Esophagus muscularis mucosa (tissue), 4 donors: ENCODE results near the gene AUTS2. TPM values are rescaled to one million over a fixed set of nuclear protein-coding genes. Genes with fewer than 3 reads are reported as not detected.

Source experiments
- DNase-seq: peaks from one replicate; pipeline ENCODE4 v3.0.0-alpha.2; 2017; ENCODE audit errors: extremely low spot score
- H3K27ac ChIP-seq, 4 donors: fragments of 200-600 bp; sonication (generic); replicated peaks in 1 of 4; 1 replicate in 3 of 4; 2 replicates in 1 of 4; pipeline ENCODE4 v1.5.1; 2016 to 2019; ENCODE audit warnings: mild to moderate bottlenecking in 1 of 4
- H3K27me3 ChIP-seq, 4 donors: fragments of 200-600 bp; sonication (generic); one replicate each; pipeline versions ENCODE4 v1.5.1 to v1.6.0; 2016 to 2019
- H3K36me3 ChIP-seq, 4 donors: fragments of 200-600 bp; sonication (generic); one replicate each; pipeline ENCODE4 v1.5.1; 2016 to 2019
- H3K4me1 ChIP-seq, 4 donors: fragments of 200-600 bp; sonication (generic); one replicate each; pipeline ENCODE4 v1.5.1; 2016 to 2019
- H3K4me3 ChIP-seq, 4 donors: fragments of 200-600 bp; sonication (generic); 1 replicate in 2 of 4; 2 replicates in 2 of 4; pipeline ENCODE4 v1.5.1; 2016 to 2019; ENCODE audit warnings: mild to moderate bottlenecking in 4 of 4, moderate library complexity in 1 of 4
- H3K9me3 ChIP-seq, 4 donors: fragments of 200-600 bp; sonication (generic); 1 replicate in 3 of 4; 2 replicates in 1 of 4; pipeline ENCODE4 v1.5.1; 2016 to 2019
- EP300 ChIP-seq: sonication (generic); formaldehyde crosslinking; IDR thresholded peaks from one replicate; pipeline ENCODE4 v1.6.1; 2017; ENCODE audit warnings: antibody characterized with exemption
- POLR2A ChIP-seq: fragments of 450-650 bp; IDR thresholded peaks from one replicate; pipeline ENCODE4 v1.6.1; 2017; ENCODE audit warnings: antibody characterized with exemption, moderate library complexity, mild to moderate bottlenecking, low read depth
- POLR2AphosphoS5 ChIP-seq, 2 donors: sonication (generic); formaldehyde crosslinking; IDR thresholded peaks; one replicate each; pipeline ENCODE4 v1.6.1; 2017; ENCODE audit warnings: antibody characterized with exemption in 2 of 2
- WGBS: methylation state at CpG from one replicate; pipeline ENCODE4 v1.1.5; 2018; 5-methylcytosine and 5-hydroxymethylcytosine counted together
- intact Hi-C: fragments of 100-400 bp; cut with DNase I; formaldehyde crosslinking; loops from one replicate; pipeline ENCODE4 v1.15.1; 2023
- total RNA-seq, 4 donors: library from RNA; depleted of rRNA; stranded (reverse); fragments of >200 nt; gene quantifications; one replicate each; pipeline versions ENCODE4 v1.1.0 to v1.2.1, GENCODE V29; 2016
- TF ChIP-seq, protein P1 (sequence below), 3 experiments: fragments of 200-600 bp in 2 of 3; fragments of 450-650 bp in 1 of 3; sonication (generic) in 2 of 3; IDR thresholded peaks; one replicate each; pipeline ENCODE4 v1.5.1; 2017 to 2019; ENCODE audit warnings: antibody characterized with exemption in 3 of 3, mild to moderate bottlenecking in 2 of 3, moderate library complexity in 1 of 3

The AUTS2 gene
- total RNA-seq, 4 donors from 2014 or later, result 18.5 to 44.9 (median 34.2) TPM

DNA sequence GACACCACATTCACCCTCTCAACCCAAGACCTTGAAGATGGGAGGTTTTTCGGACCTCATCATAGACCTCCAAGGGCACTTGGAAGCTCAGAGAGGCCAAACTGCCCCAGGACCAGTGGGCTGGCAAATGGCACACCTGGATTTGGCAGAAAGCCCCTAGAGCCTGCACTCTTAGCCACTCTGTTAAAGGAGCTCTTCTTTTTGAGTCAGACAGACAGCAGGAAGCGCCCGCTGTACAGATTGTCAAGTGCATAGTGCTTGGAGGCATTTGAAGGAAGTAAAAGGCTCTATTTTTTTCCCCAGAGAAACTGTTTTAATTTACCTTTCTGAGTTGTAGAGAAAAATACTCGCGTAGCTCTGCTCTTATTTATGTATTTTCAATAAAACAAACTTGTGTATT, 1125.1 kb downstream of the AUTS2 start:
- H3K4me1 ChIP-seq, result peaks cover 0 to 17% (median 14%) of the 10 kb centered on the region in 4 donors
- intact Hi-C loops, result no loop called here
- DNase-seq, result no peak
- H3K4me3 ChIP-seq, result no peak overlapping the region
- TF ChIP-seq, protein P1, sequence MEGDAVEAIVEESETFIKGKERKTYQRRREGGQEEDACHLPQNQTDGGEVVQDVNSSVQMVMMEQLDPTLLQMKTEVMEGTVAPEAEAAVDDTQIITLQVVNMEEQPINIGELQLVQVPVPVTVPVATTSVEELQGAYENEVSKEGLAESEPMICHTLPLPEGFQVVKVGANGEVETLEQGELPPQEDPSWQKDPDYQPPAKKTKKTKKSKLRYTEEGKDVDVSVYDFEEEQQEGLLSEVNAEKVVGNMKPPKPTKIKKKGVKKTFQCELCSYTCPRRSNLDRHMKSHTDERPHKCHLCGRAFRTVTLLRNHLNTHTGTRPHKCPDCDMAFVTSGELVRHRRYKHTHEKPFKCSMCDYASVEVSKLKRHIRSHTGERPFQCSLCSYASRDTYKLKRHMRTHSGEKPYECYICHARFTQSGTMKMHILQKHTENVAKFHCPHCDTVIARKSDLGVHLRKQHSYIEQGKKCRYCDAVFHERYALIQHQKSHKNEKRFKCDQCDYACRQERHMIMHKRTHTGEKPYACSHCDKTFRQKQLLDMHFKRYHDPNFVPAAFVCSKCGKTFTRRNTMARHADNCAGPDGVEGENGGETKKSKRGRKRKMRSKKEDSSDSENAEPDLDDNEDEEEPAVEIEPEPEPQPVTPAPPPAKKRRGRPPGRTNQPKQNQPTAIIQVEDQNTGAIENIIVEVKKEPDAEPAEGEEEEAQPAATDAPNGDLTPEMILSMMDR (IDR thresholded peaks at IDR 0.05), result no peak
- no peak for TF ChIP-seq POLR2AphosphoS5 (IDR thresholded peaks at IDR 0.05)
- no peak for TF ChIP-seq EP300
- TF ChIP-seq POLR2A, result no peak
- no peaks in the 10 kb centered on the region for H3K36me3 ChIP-seq
- no peaks in the 10 kb centered on the region for H3K27me3 ChIP-seq
- H3K9me3 ChIP-seq, result no peaks in the 10 kb centered on the region
- no peak overlapping the region for H3K27ac ChIP-seq
- WGBS, result 81% methylated on average over 5 of the region's 5 CpGs

DNA sequence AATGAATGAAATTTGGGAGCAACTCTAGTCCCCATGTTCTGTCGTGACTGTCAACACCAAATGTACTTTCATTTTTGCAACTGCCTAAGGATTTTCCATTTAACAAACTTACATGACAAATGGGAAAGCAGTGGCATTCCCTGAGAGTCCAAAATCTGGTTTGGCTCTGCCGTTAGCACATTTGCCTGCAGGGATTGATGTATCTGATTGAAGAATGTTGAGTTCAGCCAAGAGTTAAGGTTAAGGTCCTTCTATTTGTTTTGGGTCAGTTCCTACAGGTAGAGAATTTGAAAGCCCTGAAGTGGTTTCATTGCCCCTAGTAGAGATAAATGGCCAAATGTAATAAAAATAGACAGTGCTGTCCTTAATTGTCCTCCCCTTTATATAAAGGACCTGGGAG, 1127.2 kb downstream of the AUTS2 start:
- Histone ChIP-seq H3K27ac (no peak overlapping the region), H3K36me3 (no peaks in the 10 kb centered on the region), H3K4me3 (no peak overlapping the region), H3K4me1 (peaks cover 0 to 17% (median 14%) of the 10 kb centered on the region in 4 donors), H3K27me3 (no peaks in the 10 kb centered on the region), H3K9me3 (no peaks in the 10 kb centered on the region)
- intact Hi-C loops, result no loop called here
- DNase-seq, result no peak
- TF ChIP-seq EP300, result no peak
- no peak for TF ChIP-seq POLR2AphosphoS5 (IDR thresholded peaks at IDR 0.05)
- no peak for TF ChIP-seq POLR2A
- TF ChIP-seq, protein P1 (IDR thresholded peaks at IDR 0.05), result no peak
- 43% methylated on average over 2 of the region's 2 CpGs for WGBS

DNA sequence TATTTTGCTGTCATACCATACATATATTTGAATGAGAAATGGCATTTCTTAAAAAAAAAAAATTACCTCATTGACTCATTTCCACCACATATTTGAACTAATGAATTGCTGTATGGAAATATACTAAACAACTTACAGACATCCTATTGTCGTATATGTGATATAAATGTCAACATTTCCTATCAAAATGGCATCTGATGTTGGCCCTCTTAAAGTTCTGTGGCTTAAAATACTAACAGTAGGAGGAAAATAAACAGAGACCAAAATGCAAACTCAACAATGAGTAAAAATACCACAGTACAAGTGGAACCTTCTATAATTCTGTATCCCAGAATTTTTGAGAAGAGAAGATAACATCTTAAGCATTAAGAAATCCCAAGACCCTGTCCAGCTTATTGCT, 1128.0 kb downstream of the AUTS2 start:
- H3K27ac ChIP-seq, result no peak overlapping the region
- no peak for TF ChIP-seq POLR2A
- TF ChIP-seq, protein P1 (IDR thresholded peaks at IDR 0.05), result no peak
- DNase-seq, result no peak
- peaks cover 0 to 17% (median 14%) of the 10 kb centered on the region in 4 donors for H3K4me1 ChIP-seq
- H3K27me3 ChIP-seq, result no peaks in the 10 kb centered on the region
- intact Hi-C loops, result no loop called here
- 84% methylated on average over 1 of the region's 1 CpG for WGBS
- no peak overlapping the region for H3K4me3 ChIP-seq
- H3K36me3 ChIP-seq, result no peaks in the 10 kb centered on the region
- H3K9me3 ChIP-seq, result no peaks in the 10 kb centered on the region

DNA sequence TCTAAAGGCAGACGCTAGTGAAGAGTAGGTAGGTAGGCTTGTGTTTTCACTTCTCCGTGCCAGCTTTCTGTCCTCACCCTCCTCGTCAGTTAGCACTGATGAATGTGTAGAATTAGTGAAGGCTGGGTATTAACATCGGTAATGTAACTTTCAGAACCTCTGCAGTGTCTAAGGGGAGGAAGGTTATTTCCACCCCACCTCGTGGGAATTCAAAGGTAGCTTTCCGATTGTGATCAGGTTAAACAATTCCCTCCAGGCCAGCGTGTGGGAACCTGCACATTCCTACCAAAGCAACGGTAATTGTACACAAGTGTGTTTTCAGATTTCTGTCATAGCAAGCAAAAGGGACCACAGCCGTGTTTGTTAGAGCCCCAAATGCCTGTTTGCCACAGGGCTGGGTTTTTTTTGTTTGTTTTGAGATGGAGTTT, 1128.7 kb downstream of the AUTS2 start:
- Histone ChIP-seq H3K4me1 (peaks cover 0 to 17% (median 14%) of the 10 kb centered on the region in 4 donors), H3K27ac (no peak overlapping the region), H3K9me3 (no peaks in the 10 kb centered on the region), H3K36me3 (no peaks in the 10 kb centered on the region), H3K27me3 (no peaks in the 10 kb centered on the region), H3K4me3 (no peak overlapping the region)
- WGBS, result 92% methylated on average over 9 of the region's 9 CpGs
- no peak for DNase-seq
- intact Hi-C loops, result no loop called here
- TF ChIP-seq, protein P1 (IDR thresholded peaks at IDR 0.05), result no peak
- no peak for TF ChIP-seq POLR2AphosphoS5 (IDR thresholded peaks at IDR 0.05)
- no peak for TF ChIP-seq EP300
- no peak for TF ChIP-seq POLR2A

DNA sequence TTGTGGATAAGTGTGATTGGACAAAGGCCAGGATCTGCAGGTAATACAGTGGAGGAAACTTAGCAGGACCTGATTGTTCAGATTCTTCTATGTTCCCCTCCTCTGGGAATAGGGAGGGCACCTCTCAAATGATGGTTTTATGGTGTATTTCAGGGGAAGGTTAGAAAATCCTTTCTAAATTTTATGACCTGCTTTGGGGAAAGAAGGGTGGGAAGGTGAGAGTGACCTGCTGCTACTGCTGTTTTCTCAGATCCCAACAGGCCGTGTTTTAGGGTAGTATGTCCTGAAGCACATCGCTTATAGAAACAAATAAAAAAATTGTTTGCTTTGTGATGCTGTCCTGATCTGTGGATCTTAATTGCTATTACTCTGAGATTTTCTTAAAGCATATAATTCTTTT, 1129.6 kb downstream of the AUTS2 start:
- no peaks in the 10 kb centered on the region for H3K27me3 ChIP-seq
- TF ChIP-seq EP300, result no peak
- TF ChIP-seq, protein P1 (IDR thresholded peaks at IDR 0.05), result no peak
- no peak for TF ChIP-seq POLR2AphosphoS5 (IDR thresholded peaks at IDR 0.05)
- TF ChIP-seq POLR2A, result no peak
- no peaks in the 10 kb centered on the region for H3K9me3 ChIP-seq
- no peak for DNase-seq
- H3K4me3 ChIP-seq, result no peak overlapping the region
- no peak overlapping the region for H3K27ac ChIP-seq
- 98% methylated on average over 2 of the region's 2 CpGs for WGBS
- H3K4me1 ChIP-seq, result peaks cover 0 to 25% (median 17%) of the 10 kb centered on the region in 4 donors
- H3K36me3 ChIP-seq, result no peaks in the 10 kb centered on the region
- intact Hi-C loops, result no loop called here
